OCI-M2 (cell line): ENCODE measurements around the gene CACNA2D2.

Experiments used
- DNase-seq: peaks from one replicate; lab custom pipeline; 2025; ENCODE audit not compliant: unreplicated experiment; lab: John Stamatoyannopoulos, UW

Gene CACNA2D2

GRCh38 chr3:50470658-50471057, 32.8 kb downstream of the CACNA2D2 start:
- DNase-seq, result no peak

- DNase-seq, result no peak
These were observed 35.5 kb downstream of the CACNA2D2 start for GRCh38 chr3:50467919-50468318.

GRCh38 chr3:50466177-50466576, 37.3 kb downstream of the CACNA2D2 start:
- DNase-seq, result no peak

GRCh38 chr3:50464569-50464968, 38.9 kb downstream of the CACNA2D2 start:
- DNase-seq, result no peak

- DNase-seq, result no peak
These were observed 43.6 kb downstream of the CACNA2D2 start for GRCh38 chr3:50459785-50460184.

GRCh38 chr3:50457988-50458387, 45.4 kb downstream of the CACNA2D2 start:
- no peak for DNase-seq

- DNase-seq, result no peak
These were observed 48.0 kb downstream of the CACNA2D2 start for GRCh38 chr3:50455161-50456018.

GRCh38 chr3:50454481-50455070, 48.9 kb downstream of the CACNA2D2 start:
- no peak for DNase-seq

GRCh38 chr3:50453907-50454306, 49.5 kb downstream of the CACNA2D2 start:
- no peak for DNase-seq

GRCh38 chr3:50450209-50450921, 53.1 kb downstream of the CACNA2D2 start:
- DNase-seq, result no peak

GRCh38 chr3:50448752-50449539, 54.5 kb downstream of the CACNA2D2 start:
- DNase-seq, result no peak

- no peak for DNase-seq
These were observed 56.1 kb downstream of the CACNA2D2 start for GRCh38 chr3:50447290-50447840.

- no peak for DNase-seq
These were observed 57.5 kb downstream of the CACNA2D2 start for GRCh38 chr3:50445919-50446318.

GRCh38 chr3:50444782-50445181, 58.7 kb downstream of the CACNA2D2 start:
- DNase-seq, result no peak

GRCh38 chr3:50444213-50444612, 59.2 kb downstream of the CACNA2D2 start:
- no peak for DNase-seq

GRCh38 chr3:50442945-50443579, 60.4 kb downstream of the CACNA2D2 start:
- no peak for DNase-seq

- no peak for DNase-seq
These were observed 61.8 kb downstream of the CACNA2D2 start for GRCh38 chr3:50441424-50442217.

GRCh38 chr3:50436114-50436674, 67.2 kb downstream of the CACNA2D2 start:
- DNase-seq, result no peak
